ENCODE data around the gene PLPP4.

DNA sequence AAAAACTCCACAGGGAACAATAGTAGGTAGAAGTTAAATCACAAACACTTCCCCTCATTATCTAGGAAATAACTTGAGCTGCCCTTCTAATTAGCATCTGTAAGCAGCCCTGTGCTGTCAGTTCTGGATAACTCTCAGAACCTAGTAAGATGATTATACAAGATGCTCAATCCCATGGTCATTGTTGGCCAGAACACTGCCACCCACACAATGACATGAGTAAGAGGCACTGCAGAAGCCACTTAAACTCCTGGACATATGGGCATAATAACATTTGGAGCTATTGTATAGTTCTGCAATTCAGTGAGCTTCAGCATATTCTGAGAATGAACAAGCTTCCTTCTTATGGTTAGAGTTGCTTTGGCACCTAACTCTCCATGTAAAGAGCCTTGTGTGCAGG, 153.8 kb downstream of the PLPP4 start:
- TF ChIP-seq, protein P1, sequence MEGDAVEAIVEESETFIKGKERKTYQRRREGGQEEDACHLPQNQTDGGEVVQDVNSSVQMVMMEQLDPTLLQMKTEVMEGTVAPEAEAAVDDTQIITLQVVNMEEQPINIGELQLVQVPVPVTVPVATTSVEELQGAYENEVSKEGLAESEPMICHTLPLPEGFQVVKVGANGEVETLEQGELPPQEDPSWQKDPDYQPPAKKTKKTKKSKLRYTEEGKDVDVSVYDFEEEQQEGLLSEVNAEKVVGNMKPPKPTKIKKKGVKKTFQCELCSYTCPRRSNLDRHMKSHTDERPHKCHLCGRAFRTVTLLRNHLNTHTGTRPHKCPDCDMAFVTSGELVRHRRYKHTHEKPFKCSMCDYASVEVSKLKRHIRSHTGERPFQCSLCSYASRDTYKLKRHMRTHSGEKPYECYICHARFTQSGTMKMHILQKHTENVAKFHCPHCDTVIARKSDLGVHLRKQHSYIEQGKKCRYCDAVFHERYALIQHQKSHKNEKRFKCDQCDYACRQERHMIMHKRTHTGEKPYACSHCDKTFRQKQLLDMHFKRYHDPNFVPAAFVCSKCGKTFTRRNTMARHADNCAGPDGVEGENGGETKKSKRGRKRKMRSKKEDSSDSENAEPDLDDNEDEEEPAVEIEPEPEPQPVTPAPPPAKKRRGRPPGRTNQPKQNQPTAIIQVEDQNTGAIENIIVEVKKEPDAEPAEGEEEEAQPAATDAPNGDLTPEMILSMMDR (IDR thresholded peaks at IDR 0.05) = no peak
- no peak for TF ChIP-seq POLR2AphosphoS5 (IDR thresholded peaks at IDR 0.05; ENCODE audit: low read depth, low read length)
- TF ChIP-seq TEAD4 (IDR thresholded peaks at IDR 0.05; ENCODE audit: borderline replicate concordance, insufficient read depth) = no peak
- TF ChIP-seq, protein P2, sequence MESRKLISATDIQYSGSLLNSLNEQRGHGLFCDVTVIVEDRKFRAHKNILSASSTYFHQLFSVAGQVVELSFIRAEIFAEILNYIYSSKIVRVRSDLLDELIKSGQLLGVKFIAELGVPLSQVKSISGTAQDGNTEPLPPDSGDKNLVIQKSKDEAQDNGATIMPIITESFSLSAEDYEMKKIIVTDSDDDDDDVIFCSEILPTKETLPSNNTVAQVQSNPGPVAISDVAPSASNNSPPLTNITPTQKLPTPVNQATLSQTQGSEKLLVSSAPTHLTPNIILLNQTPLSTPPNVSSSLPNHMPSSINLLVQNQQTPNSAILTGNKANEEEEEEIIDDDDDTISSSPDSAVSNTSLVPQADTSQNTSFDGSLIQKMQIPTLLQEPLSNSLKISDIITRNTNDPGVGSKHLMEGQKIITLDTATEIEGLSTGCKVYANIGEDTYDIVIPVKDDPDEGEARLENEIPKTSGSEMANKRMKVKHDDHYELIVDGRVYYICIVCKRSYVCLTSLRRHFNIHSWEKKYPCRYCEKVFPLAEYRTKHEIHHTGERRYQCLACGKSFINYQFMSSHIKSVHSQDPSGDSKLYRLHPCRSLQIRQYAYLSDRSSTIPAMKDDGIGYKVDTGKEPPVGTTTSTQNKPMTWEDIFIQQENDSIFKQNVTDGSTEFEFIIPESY (IDR thresholded peaks at IDR 0.05; ENCODE audit: borderline replicate concordance, low read depth) = no peak
- no peak for TF ChIP-seq RAD21 (IDR thresholded peaks at IDR 0.05; ENCODE audit: low read length)
- TF ChIP-seq NRF1 (IDR thresholded peaks at IDR 0.05; ENCODE audit: low read depth, low read length) = no peak
- no peak for TF ChIP-seq TAF1 (IDR thresholded peaks at IDR 0.05; ENCODE audit: borderline replicate concordance, low read depth, low read length)
- TF ChIP-seq, protein P3, sequence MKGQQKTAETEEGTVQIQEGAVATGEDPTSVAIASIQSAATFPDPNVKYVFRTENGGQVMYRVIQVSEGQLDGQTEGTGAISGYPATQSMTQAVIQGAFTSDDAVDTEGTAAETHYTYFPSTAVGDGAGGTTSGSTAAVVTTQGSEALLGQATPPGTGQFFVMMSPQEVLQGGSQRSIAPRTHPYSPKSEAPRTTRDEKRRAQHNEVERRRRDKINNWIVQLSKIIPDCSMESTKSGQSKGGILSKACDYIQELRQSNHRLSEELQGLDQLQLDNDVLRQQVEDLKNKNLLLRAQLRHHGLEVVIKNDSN (IDR thresholded peaks at IDR 0.05; ENCODE audit: borderline replicate concordance, low read depth) = no peak
- no peak for TF ChIP-seq CHD2 (IDR thresholded peaks at IDR 0.05; ENCODE audit: low read length, partially characterized antibody)
- TF ChIP-seq RXRA (IDR thresholded peaks at IDR 0.05; ENCODE audit: borderline replicate concordance, low read depth) = no peak

Measured in SK-N-SH (cell line).